HG03442 (cell line): Measurements from ENCODE around the gene GPD2.
"Not testable (repeated sequence)": the region's sequence is repeated elsewhere in the genome, so short reads cannot be mapped to it uniquely, and the experiment has no call there.

Experiments used
- ATAC-seq: cut with Tn5 transposase; IDR thresholded peaks from one replicate; pipeline ENCODE4 v1.9.1; 2021; ENCODE audit warnings: mild to moderate bottlenecking, moderate library complexity; ENCODE audit not compliant: unreplicated experiment

Gene GPD2

DNA sequence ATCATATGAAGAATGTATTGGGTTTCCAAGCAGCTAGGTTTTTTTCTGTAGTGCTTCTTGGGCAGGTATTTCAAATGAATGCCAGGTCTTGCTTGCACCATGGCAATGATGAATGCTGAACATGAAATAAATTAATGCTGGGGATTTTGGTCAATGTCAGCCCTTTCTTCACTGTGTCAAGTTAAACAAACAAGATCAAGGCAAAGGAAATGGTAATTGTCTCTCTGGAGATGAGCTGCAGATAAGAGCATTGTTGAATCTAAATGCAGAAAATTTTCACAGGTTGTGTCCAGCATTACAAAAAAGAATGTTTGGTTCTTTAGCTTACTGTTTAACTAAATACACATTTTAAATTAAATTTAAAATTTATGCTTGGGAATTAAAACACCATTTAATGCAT lies 144.3 kb downstream of the GPD2 start:
- no peak for ATAC-seq

DNA sequence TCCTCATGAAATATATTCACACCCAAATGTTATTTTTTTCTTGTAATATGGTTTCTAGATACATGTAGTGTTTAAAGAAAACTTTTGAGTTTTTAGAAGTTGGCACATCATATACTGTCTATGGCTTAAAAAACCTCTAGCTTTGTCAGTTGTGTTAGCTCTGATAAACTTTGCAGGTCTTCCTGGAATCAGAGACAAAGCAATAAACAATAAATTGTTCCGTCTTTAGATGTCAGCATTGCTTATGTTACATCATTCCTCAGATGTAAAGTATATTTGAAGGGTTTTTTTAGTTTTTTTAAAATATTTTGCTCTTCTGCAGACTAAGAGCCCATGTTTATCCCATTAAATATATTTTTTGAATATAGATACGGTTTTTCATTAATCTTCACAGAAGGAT lies 145.1 kb downstream of the GPD2 start:
- no peak for ATAC-seq

DNA sequence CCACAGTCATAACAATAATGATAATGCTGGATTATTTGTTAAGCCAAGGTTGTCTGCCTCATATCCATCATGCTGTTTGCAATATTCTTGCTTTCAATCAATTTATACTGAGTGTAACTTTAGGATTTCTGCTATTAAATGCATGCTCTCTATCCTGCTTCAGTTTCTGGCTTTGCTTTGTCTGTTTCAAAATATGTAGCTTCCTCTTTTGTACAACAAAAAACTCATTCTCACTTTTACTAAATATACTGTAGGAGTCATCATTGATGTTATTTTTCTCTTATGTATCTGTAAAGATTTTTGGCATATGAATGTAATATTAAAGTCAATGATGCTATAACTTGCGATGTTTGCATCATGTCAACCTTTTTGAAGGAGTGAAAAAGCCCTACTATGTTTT lies 149.3 kb downstream of the GPD2 start:
- no peak for ATAC-seq

GRCh38 chr2:156586621-156587020 lies 150.4 kb downstream of the GPD2 start:
- ATAC-seq, result no peak

- peak; percentile 71 for ATAC-seq
These were observed 153.4 kb downstream of the GPD2 start for GRCh38 chr2:156589381-156590079.

- ATAC-seq, result no peak
These were observed 154.0 kb downstream of the GPD2 start for GRCh38 chr2:156590085-156590739.

GRCh38 chr2:156592809-156593593 lies 156.8 kb downstream of the GPD2 start:
- no peak for ATAC-seq

- ATAC-seq, result no peak
These were observed 157.4 kb downstream of the GPD2 start for GRCh38 chr2:156593594-156593921.

GRCh38 chr2:156598563-156598962 lies 162.4 kb downstream of the GPD2 start:
- ATAC-seq, result no peak

- no peak for ATAC-seq
These were observed 164.0 kb downstream of the GPD2 start for GRCh38 chr2:156600196-156600595.

GRCh38 chr2:156601855-156602551 lies 165.8 kb downstream of the GPD2 start:
- ATAC-seq, result no peak

DNA sequence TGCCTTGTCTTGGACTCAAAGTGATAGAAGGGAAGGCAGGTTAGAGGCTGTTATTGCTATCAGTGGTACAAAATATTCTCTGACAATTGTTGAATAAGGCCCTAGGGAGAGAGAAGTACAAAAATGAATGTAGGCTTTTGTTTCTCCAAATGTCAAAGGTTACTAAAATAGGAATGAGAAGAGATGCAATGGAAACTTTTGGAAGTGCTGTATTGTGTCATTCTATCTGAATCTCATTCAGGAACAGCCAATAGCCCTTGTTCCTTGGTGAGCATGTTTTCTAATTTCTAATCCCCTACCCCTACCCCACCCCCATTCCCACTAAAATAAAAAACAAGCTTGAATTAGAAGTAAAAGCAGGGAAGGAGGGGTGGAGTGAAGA lies 166.4 kb downstream of the GPD2 start:
- no peak for ATAC-seq

- no peak for ATAC-seq
These were observed 179.7 kb downstream of the GPD2 start for GRCh38 chr2:156615836-156616322.

- ATAC-seq, result not testable (repeated sequence)
These were observed 181.9 kb downstream of the GPD2 start for GRCh38 chr2:156618071-156618470.

DNA sequence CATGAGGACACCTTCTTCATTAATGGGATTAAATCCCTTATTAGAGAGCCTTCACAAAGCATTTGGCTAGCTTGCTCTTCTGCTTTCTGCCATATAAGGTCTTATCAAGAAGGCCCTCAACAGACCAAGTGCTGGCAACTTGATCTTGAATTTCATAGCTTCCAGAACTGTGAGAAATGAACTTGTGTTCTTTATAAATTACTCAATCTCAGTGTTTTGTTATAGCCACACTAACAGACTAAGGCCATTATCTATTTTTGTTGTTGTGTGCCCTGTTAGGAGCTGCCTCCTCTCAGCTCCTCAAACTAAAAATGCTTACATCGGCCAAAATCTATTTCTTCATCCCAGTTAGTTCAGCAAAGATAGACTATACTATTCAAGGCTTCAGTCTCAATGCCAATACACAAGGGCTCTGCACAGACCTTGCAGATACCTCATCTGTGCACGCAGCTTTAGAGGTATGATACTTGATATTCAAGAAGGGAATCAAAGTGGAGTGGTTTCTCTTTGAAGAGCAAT lies 182.9 kb downstream of the GPD2 start:
- ATAC-seq, result no peak

DNA sequence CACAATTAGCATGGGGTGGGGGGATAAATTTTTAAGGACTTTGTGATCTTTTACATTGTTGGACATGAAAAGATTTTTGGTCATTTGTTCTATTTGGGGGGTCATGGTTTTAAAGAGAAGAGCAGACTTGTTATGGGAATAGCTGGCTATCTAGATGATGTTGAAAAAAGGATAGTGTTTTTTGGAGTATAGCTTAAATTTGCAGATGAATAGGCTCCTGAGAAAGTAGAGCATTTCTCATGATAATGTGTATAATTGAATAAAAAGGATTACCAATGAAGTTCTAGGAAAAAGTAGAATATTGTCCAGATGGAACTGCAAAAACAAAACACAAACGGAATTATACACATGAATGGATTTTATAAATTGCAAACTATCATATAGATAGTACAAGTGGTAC lies 186.3 kb downstream of the GPD2 start:
- no peak for ATAC-seq

- ATAC-seq, result no peak
These were observed 189.4 kb downstream of the GPD2 start for GRCh38 chr2:156625360-156626170.

- ATAC-seq, result no peak
These were observed 190.8 kb downstream of the GPD2 start for GRCh38 chr2:156626931-156627330.

DNA sequence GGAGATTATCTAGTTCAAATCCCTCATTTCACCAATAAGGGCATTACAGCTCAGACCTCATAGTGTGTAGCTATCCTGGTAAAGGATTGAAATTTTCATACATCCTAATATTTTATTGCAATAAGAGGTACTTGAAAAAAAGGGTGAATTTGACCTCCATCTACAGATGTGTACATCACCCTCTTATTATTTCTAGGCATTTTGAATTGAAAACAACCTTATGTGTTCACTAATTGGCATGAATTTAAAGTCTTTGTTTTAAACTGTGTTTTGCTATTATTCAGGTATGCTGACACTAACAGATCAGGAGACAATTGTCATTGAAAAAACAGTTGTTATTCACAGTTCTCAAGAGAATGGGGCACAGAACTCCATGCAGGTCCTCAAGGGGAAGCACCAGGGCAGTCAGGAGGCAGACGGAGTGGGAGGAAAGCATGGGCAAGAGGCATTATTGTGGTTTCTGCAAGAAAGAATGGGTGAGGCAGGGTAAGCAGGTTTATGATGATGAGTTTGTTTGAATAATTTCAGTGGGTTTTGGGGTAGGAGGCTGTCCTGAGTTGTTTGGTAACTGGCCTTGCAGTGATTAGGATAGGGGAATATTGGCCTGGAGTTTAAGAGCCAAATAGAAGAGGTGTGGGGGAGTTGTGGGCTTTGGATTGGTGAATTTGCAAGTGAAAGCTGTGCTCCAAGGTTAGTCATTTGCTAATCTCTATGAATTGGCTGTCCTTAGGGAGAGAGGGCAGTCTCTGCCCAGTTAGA lies 194.6 kb downstream of the GPD2 start:
- no peak for ATAC-seq

GRCh38 chr2:156635646-156636045 lies 199.5 kb downstream of the GPD2 start:
- no peak for ATAC-seq
